ENCODE measurements around the gene KDM2A. TPM values are rescaled to one million over a fixed set of nuclear protein-coding genes. Genes with fewer than 3 reads are reported as not detected.
"Not testable (repeated sequence)": the region's sequence is repeated elsewhere in the genome, so short reads cannot be mapped to it uniquely, and the experiment has no call there.

Gene KDM2A
- total RNA-seq, 3 donors from 2014 or later (not counting 1 experiment from before 2014, with no cell fraction given) = 268 to 312 (median 283) TPM

DNA sequence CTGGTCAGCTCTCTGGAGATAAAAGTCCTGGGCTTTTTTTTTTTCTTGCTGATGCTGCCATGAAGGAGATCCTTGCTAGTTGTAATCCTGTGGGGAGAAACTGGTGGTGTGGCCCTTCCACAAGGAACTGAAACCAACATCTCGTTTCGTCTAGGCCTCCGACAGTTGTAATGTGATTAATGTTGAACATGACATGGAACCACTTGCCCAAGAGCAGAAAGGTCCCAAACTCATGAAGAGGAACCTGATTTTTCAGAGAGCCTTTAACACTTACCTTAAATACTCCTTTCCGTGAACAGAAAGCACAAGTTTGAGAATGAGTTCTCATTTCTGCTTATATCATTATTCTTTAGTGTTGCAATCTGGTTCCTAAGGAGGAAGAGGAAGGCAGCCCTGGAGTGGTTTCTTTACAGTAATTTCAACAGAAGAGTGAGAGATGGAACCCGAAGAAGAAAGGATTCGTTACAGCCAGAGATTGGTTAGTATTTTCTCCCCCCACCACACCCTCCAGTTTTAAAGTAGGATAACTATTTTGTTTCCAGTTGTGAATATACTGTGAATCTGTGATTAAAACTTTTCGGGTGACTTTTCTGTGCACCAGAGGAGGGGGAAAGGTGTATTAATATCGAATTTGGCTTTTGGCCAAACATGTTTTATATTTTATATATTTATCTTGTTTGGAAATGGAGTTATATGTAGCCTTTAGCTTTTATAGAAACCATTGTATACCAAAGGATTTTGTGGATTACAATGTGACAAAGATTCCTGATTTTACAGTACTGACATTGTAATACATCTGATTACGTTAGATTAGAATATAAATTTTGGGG lies 2.0 kb downstream of the KDM2A start:
- H3K4me1 Mint-ChIP-seq = peaks cover 23 to 24% of the 10 kb centered on the region in 2 donors
- TF ChIP-seq, protein P1, sequence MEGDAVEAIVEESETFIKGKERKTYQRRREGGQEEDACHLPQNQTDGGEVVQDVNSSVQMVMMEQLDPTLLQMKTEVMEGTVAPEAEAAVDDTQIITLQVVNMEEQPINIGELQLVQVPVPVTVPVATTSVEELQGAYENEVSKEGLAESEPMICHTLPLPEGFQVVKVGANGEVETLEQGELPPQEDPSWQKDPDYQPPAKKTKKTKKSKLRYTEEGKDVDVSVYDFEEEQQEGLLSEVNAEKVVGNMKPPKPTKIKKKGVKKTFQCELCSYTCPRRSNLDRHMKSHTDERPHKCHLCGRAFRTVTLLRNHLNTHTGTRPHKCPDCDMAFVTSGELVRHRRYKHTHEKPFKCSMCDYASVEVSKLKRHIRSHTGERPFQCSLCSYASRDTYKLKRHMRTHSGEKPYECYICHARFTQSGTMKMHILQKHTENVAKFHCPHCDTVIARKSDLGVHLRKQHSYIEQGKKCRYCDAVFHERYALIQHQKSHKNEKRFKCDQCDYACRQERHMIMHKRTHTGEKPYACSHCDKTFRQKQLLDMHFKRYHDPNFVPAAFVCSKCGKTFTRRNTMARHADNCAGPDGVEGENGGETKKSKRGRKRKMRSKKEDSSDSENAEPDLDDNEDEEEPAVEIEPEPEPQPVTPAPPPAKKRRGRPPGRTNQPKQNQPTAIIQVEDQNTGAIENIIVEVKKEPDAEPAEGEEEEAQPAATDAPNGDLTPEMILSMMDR (IDR thresholded peaks at IDR 0.05) = no peak
- 22% methylated on average over 6 of the region's 9 CpGs for WGBS (ENCODE audit: insufficient coverage)
- peak overlapping the region; percentile 97 for H3K4me3 Mint-ChIP-seq
- intact Hi-C loops (cut with micrococcal nuclease) = no loop called here
- Histone ChIP-seq H3K27me3 (ENCODE audit: control insufficient read depth, insufficient read depth, low read length) (no peaks in the 10 kb centered on the region), H3K36me3 (ENCODE audit: control insufficient read depth, insufficient read depth, low read length) (peaks cover 9% of the 10 kb centered on the region), H3K4me3 (ENCODE audit: low read length) (peak overlapping the region; percentile 90), H3K4me1 (ENCODE audit: control insufficient read depth, insufficient read depth, low read length) (peaks cover 29% of the 10 kb centered on the region), H3K27ac (ENCODE audit: low read length) (peak overlapping the region; percentile 56), H3K9me3 (ENCODE audit: control insufficient read depth, insufficient read depth, low read length) (no peaks in the 10 kb centered on the region)
- ATAC-seq = no peak
- H3K36me3 Mint-ChIP-seq = no peaks in the 10 kb centered on the region
- H3K9me3 Mint-ChIP-seq = no peaks in the 10 kb centered on the region
- peak overlapping the region; percentile 91 to 97 for H3K27ac Mint-ChIP-seq
- no peaks in the 10 kb centered on the region for H3K27me3 Mint-ChIP-seq (ENCODE audit: low read depth in 2 of 2)
- peak in 1 of 2 donors; percentile 41 for DNase-seq

DNA sequence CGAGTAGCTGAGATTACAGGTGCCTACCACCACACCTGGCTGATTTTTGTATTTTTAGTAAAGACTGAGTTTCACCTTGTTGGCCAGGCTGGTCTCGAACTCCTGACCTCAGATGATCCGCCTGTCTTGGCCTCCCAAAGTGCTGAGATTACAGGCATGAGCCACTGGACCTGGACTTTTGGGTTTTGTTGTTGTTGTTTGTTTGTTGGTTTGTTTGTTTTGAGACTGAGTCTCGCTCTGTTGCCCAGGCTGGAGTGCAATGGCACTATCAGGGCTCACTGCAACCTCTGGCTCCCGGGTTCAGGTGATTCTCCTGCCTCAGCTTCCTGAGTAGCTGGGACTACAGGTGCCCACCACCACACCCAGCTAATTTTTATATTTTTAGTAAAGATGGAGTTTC lies 4.7 kb downstream of the KDM2A start:
- H3K4me3 Mint-ChIP-seq; H3K9me3 ChIP-seq (ENCODE audit: control insufficient read depth, insufficient read depth, low read length); H3K36me3 Mint-ChIP-seq; H3K9me3 Mint-ChIP-seq; H3K27me3 ChIP-seq (ENCODE audit: control insufficient read depth, insufficient read depth, low read length); H3K4me3 ChIP-seq (ENCODE audit: low read length); intact Hi-C loops (cut with micrococcal nuclease); ATAC-seq; H3K27me3 Mint-ChIP-seq (ENCODE audit: low read depth in 2 of 2); H3K27ac ChIP-seq (ENCODE audit: low read length); DNase-seq: not testable (repeated sequence)
- 95% methylated on average over 5 of the region's 5 CpGs for WGBS (ENCODE audit: insufficient coverage)
- Mint-ChIP-seq H3K27ac (peak overlapping the region in 1 of 2 donors; percentile 69), H3K4me1 (peaks cover 27 to 28% of the 10 kb centered on the region in 2 donors)
- Histone ChIP-seq H3K36me3 (ENCODE audit: control insufficient read depth, insufficient read depth, low read length) (peaks cover 26% of the 10 kb centered on the region), H3K4me1 (ENCODE audit: control insufficient read depth, insufficient read depth, low read length) (peaks cover 25% of the 10 kb centered on the region)

GRCh38 chr11:67126243-67126642 lies 7.2 kb downstream of the KDM2A start:
- ATAC-seq; H3K9me3 Mint-ChIP-seq; intact Hi-C loops (cut with micrococcal nuclease); H3K4me3 ChIP-seq (ENCODE audit: low read length); H3K27ac ChIP-seq (ENCODE audit: low read length); H3K36me3 Mint-ChIP-seq; H3K27me3 ChIP-seq (ENCODE audit: control insufficient read depth, insufficient read depth, low read length); H3K27ac Mint-ChIP-seq; H3K4me3 Mint-ChIP-seq; H3K27me3 Mint-ChIP-seq (ENCODE audit: low read depth in 2 of 2); DNase-seq; H3K9me3 ChIP-seq (ENCODE audit: control insufficient read depth, insufficient read depth, low read length): not testable (repeated sequence)
- WGBS (ENCODE audit: insufficient coverage) = 85% methylated on average over 8 of the region's 8 CpGs
- peaks cover 19 to 21% of the 10 kb centered on the region in 2 donors for H3K4me1 Mint-ChIP-seq
- Histone ChIP-seq H3K36me3 (ENCODE audit: control insufficient read depth, insufficient read depth, low read length) (peaks cover 37% of the 10 kb centered on the region), H3K4me1 (ENCODE audit: control insufficient read depth, insufficient read depth, low read length) (peaks cover 18% of the 10 kb centered on the region)

- intact Hi-C loops (cut with micrococcal nuclease) = no loop called here
- Histone ChIP-seq H3K4me1 (ENCODE audit: control insufficient read depth, insufficient read depth, low read length) (peaks cover 18% of the 10 kb centered on the region), H3K9me3 (ENCODE audit: control insufficient read depth, insufficient read depth, low read length) (no peaks in the 10 kb centered on the region), H3K4me3 (ENCODE audit: low read length) (no peak overlapping the region), H3K36me3 (ENCODE audit: control insufficient read depth, insufficient read depth, low read length) (peaks cover 42% of the 10 kb centered on the region), H3K27me3 (ENCODE audit: control insufficient read depth, insufficient read depth, low read length) (no peaks in the 10 kb centered on the region), H3K27ac (ENCODE audit: low read length) (no peak overlapping the region)
- TF ChIP-seq, protein P1 (IDR thresholded peaks at IDR 0.05) = no peak
- Mint-ChIP-seq H3K27ac (no peak overlapping the region), H3K4me3 (no peak overlapping the region), H3K36me3 (peaks cover 5% of the 10 kb centered on the region), H3K9me3 (no peaks in the 10 kb centered on the region), H3K4me1 (peaks cover 16 to 18% of the 10 kb centered on the region in 2 donors), H3K27me3 (ENCODE audit: low read depth in 2 of 2) (no peaks in the 10 kb centered on the region)
- WGBS (ENCODE audit: insufficient coverage) = 87% methylated on average over 4 of the region's 4 CpGs
- no peak for ATAC-seq
- no peak for DNase-seq
Observed at GRCh38 chr11:67126986-67127385, 7.9 kb downstream of the KDM2A start.

DNA sequence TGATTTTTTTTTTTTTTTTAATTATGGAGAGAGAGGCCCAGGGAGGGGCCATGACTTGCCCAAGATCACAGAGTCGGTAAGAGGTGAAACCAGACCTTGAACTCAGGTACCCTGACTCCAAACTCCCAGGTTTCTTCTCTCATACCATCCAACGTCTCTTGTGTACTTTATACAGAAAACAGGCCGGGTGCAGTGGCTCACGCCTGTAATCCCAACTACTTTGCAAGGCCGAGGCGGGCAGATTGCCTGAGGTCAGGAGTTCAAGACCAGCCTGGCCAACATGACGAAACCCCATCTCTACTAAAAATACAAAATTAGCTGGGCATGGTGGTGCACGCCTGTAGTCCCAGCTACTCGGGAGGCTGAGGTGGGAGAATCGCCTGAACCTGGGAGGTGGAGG lies 11.8 kb downstream of the KDM2A start:
- H3K27me3 Mint-ChIP-seq (ENCODE audit: low read depth in 2 of 2); H3K4me3 Mint-ChIP-seq; DNase-seq; ATAC-seq; H3K9me3 ChIP-seq (ENCODE audit: control insufficient read depth, insufficient read depth, low read length); H3K9me3 Mint-ChIP-seq; H3K27ac ChIP-seq (ENCODE audit: low read length); H3K4me1 ChIP-seq (ENCODE audit: control insufficient read depth, insufficient read depth, low read length); intact Hi-C loops (cut with micrococcal nuclease); H3K4me3 ChIP-seq (ENCODE audit: low read length); H3K27me3 ChIP-seq (ENCODE audit: control insufficient read depth, insufficient read depth, low read length): not testable (repeated sequence)
- H3K36me3 Mint-ChIP-seq = peaks cover 11% of the 10 kb centered on the region
- WGBS (ENCODE audit: insufficient coverage) = 91% methylated on average over 10 of the region's 10 CpGs
- H3K36me3 ChIP-seq (ENCODE audit: control insufficient read depth, insufficient read depth, low read length) = peaks cover 59% of the 10 kb centered on the region
- peak overlapping the region in 1 of 2 donors; percentile 29 for H3K27ac Mint-ChIP-seq
- H3K4me1 Mint-ChIP-seq = peaks cover 26 to 32% of the 10 kb centered on the region in 2 donors

Data from natural killer cell (primary cell).